Choroid plexus epithelial cell (primary cell): ENCODE results near the gene DCAF8L1.
"Not testable (repeated sequence)": the region's sequence is repeated elsewhere in the genome, so short reads cannot be mapped to it uniquely, and the experiment has no call there.

Experiments
- DNase-seq: peaks from one replicate; pipeline ENCODE4 v3.0.0-alpha.2; 2010; ENCODE audit warnings: low read depth
- H3K4me3 ChIP-seq: 2 replicates; pipeline ENCODE4 v1.5.1; 2011; ENCODE audit warnings: low read depth, mild to moderate bottlenecking, control low read depth, low read length, moderate library complexity
- TF ChIP-seq, protein P1 (sequence below): conservative IDR thresholded peaks from 2 replicates; pipeline ENCODE4 v1.5.1; 2011; ENCODE audit warnings: low read depth, mild to moderate bottlenecking, control low read depth, inconsistent platforms, low read length, moderate library complexity

Gene DCAF8L1

DNA sequence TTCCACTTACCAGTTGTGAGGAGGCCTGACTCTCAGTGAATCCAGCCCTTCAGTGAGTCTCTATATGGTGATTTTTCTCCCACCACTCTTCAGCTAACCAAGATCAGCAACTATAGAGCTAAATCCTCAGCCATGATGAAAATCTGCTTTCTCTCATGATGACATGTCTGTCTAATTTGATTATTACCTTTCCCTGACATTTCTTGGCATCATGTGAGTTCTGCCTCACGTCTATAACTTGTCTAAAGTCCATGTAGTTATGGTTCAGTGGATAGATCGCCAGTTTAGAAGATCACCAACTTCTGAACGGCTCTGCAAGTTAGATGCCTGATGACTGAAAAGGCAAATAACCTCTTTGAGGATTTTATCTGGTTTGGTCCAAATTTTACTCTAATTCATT, 14.9 kb upstream of the DCAF8L1 start:
- DNase-seq, result no peak
- TF ChIP-seq, protein P1, sequence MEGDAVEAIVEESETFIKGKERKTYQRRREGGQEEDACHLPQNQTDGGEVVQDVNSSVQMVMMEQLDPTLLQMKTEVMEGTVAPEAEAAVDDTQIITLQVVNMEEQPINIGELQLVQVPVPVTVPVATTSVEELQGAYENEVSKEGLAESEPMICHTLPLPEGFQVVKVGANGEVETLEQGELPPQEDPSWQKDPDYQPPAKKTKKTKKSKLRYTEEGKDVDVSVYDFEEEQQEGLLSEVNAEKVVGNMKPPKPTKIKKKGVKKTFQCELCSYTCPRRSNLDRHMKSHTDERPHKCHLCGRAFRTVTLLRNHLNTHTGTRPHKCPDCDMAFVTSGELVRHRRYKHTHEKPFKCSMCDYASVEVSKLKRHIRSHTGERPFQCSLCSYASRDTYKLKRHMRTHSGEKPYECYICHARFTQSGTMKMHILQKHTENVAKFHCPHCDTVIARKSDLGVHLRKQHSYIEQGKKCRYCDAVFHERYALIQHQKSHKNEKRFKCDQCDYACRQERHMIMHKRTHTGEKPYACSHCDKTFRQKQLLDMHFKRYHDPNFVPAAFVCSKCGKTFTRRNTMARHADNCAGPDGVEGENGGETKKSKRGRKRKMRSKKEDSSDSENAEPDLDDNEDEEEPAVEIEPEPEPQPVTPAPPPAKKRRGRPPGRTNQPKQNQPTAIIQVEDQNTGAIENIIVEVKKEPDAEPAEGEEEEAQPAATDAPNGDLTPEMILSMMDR, result no peak
- no peak overlapping the region for H3K4me3 ChIP-seq

DNA sequence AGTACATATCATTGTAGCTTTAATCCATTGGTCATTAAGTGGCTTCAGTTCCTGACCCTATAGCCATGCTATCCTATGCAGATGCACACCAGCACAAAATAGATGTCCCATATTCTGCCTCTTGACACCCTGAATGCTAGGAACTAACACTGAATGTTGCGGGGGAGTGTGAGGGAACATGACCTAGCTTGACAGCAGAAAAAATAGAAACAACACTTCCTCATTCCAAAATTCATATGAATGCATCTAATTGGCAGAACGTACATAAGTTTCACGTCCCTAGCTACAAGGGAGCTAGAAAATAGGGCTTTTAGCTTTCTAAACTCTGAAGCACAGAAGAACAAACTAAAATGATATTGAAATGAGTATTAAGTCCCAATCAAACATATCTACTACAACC, 14.4 kb upstream of the DCAF8L1 start:
- no peak overlapping the region for H3K4me3 ChIP-seq
- no peak for DNase-seq
- TF ChIP-seq, protein P1, result no peak

DNA sequence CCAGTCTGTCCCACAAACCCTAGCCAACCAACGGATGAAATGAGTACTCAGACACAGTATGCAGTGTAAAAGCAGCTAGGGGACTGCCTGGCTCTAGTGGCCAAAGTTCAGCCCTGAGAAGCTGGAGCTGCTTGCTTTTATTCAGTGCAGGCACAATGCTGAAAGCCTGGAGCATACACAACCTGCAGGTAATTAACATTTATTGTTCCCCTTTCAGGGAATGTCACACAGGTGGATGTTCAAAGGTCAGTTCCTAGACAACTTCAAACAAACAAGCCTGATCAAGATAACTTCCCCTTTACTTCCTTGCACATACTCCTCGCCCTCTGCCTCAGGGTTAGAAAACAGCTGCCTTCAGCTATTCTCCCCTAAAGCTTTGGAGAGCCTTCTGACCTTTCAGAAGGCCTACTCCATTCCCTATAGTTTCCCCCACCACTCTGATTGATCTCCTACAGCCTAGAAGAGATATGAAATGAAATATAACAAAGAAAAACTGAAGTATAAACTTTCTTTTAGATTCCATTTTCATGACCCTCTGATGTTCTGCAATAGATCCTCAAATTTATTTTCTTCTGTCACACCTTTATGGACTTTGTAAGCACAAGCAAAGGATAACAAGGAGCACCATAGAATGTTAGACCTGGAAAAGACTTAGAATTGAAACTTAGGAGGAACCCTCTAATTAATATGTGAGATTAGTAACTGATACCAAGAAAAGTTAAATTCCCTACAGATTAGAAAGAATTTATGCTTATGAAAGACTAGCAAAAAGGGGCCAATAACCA, 6.8 kb upstream of the DCAF8L1 start:
- TF ChIP-seq, protein P1, result no peak
- no peak for DNase-seq
- no peak overlapping the region for H3K4me3 ChIP-seq

DNA sequence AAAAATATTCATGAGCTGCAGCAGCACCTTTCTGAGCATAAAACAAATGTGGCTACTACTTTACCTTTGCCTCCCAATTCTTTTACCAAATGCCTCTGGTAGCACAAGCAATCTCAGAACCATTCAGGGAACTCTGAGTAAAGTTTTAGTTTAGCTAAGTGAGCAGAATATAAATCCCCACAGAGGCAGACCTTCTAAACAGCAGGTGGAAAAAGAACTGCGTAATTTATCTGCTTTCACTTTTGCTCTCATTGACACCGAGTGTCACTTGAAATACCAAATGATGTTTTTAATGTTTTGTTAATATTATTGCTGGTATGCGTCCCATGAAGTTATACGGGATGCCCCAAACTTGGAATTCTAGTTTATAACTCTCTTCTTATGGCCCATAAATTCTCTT, 4.3 kb downstream of the DCAF8L1 start:
- not testable (repeated sequence) for DNase-seq

DNA sequence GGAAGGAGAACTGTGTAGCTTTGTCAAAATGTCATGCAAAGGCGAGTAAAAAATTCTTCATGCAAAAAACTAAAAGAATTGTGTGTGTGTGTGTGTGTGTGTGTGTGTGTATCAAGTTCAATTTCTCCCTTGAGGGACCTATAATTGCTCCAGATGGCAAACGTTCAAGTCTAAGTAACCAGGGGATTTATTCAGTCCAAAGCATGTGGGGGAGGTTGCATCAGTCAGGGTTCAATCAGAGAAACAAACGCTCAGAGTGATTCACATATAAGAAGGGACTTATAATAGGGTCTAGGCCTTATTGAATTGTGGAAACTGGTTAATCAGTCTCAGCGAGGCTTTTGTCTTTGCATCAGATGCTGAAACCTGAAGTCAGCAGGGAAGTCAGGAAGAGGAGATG, 5.0 kb downstream of the DCAF8L1 start:
- peak; percentile 31 for DNase-seq
- TF ChIP-seq, protein P1, result no peak

More for the DNA sequence above, 4.3 kb downstream of the DCAF8L1 start:
- not testable (repeated sequence) for H3K4me3 ChIP-seq

DNA sequence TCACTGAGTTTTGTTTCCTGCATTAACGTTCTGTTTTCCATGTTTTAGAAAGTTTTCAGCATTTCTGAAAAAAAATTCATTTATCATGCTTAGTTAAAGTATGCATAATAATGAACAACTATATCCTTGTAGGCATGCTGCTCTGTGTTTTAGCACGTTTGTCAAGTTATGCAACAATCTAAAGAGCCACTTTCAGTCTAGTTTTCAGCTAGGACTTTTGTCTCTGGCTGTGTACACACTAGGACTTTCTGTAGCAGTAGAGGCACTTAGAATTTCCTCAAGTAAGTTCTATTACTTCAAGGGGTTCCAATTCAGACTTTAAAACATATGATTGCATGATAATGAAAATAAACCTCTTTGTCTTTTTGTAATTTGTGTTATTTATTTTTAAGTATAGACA, 12.4 kb downstream of the DCAF8L1 start:
- H3K4me3 ChIP-seq, result no peak overlapping the region
- TF ChIP-seq, protein P1, result no peak
- DNase-seq, result no peak

More for the DNA sequence above, 5.0 kb downstream of the DCAF8L1 start:
- no peak overlapping the region for H3K4me3 ChIP-seq

DNA sequence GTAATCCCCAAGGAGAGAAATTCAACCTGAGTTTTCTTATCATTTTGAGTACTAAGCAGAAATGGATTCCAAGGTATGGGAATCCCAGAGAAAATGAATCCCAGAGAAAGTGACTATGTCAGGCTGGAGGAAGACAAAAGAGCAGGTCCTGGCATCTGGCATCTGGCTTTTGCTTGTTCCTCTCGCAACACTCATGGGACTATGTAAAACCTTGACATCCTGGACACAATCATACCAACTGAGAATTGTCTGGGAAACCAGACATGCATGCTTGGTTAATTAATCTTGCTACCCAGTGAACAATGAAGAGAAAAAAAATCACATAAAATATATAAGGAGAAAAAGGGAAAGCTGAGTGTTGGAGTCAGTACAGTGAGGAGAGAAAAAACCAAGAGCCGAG, 12.9 kb downstream of the DCAF8L1 start:
- TF ChIP-seq, protein P1, result no peak
- no peak for DNase-seq
- no peak overlapping the region for H3K4me3 ChIP-seq
